Activated T-helper 2 cell treated with anti-CD3 and anti-CD28 coated beads, Interferon-gamma antibody, Interleukin-2, Interleukin-4, amounts not matched to agents 10 μg/mL and 5 μg/mL and 100 μg/mL, durations not matched to agents 14 hours and 24 hours and 36 hours (primary cell): ENCODE measurements around the gene COL11A2. TPM values are rescaled to one million over a fixed set of nuclear protein-coding genes. Genes with fewer than 3 reads are reported as not detected.

Experiments used
- DNase-seq: peaks from one replicate; pipeline ENCODE4 v3.0.0; 2021; ENCODE audit warnings: low spot score
- H3K27ac Mint-ChIP-seq: one replicate; pipeline ENCODE4 v1.8.0; 2021; ENCODE audit warnings: mixed read lengths
- H3K27me3 Mint-ChIP-seq: one replicate; pipeline ENCODE4 v1.8.0; 2021; ENCODE audit warnings: low read depth, mixed read lengths
- H3K36me3 Mint-ChIP-seq: one replicate; pipeline ENCODE4 v1.8.0; 2021; ENCODE audit warnings: low read depth, mixed read lengths
- H3K4me1 Mint-ChIP-seq: one replicate; pipeline ENCODE4 v1.8.0; 2021; ENCODE audit warnings: low read depth, mixed read lengths
- H3K4me3 Mint-ChIP-seq: one replicate; pipeline ENCODE4 v1.8.0; 2021; ENCODE audit warnings: low read depth, mild to moderate bottlenecking, moderate library complexity, mixed read lengths
- H3K9me3 Mint-ChIP-seq: one replicate; pipeline ENCODE4 v1.8.0; 2021; ENCODE audit warnings: mixed read lengths
- intact Hi-C: fragments of 100-400 bp; cut with micrococcal nuclease; formaldehyde crosslinking; loops from one replicate; pipeline ENCODE4 v1.15.1; 2023
- total RNA-seq: library from RNA; stranded (reverse); gene quantifications from 2 replicates; pipeline ENCODE4 v1.2.3, GENCODE V29; 2022

COL11A2 gene
- total RNA-seq, 1 donor from 2014 or later = 0.34 TPM

GRCh38 chr6:33197431-33198048 lies 5.3 kb upstream of the COL11A2 start:
- intact Hi-C loops = loop anchor here (1.0 to 2.0 kb wide), 2 partner anchors 36 to 73 kb away; no protein-coding TSS in a partner anchor
- Mint-ChIP-seq H3K9me3 (no peaks in the 10 kb centered on the region), H3K36me3 (peaks cover 64% of the 10 kb centered on the region), H3K4me1 (peaks cover 31% of the 10 kb centered on the region), H3K27me3 (peaks cover 8% of the 10 kb centered on the region), H3K27ac (peak overlapping the region; percentile 41), H3K4me3 (peak overlapping the region; percentile 64)
- DNase-seq = peak; percentile 29

- Mint-ChIP-seq H3K27me3 (peaks cover 25% of the 10 kb centered on the region), H3K36me3 (peaks cover 45% of the 10 kb centered on the region), H3K27ac (no peak overlapping the region), H3K4me1 (peaks cover 18% of the 10 kb centered on the region), H3K4me3 (no peak overlapping the region), H3K9me3 (no peaks in the 10 kb centered on the region)
- no peak for DNase-seq
- intact Hi-C loops = loop anchor here (2.0 kb wide), 1 partner anchor 71 kb away; no protein-coding TSS in a partner anchor
Measured at GRCh38 chr6:33195304-33196165, 3.3 kb upstream of the COL11A2 start.

GRCh38 chr6:33194431-33194979 lies 2.2 kb upstream of the COL11A2 start:
- H3K36me3 Mint-ChIP-seq = peaks cover 45% of the 10 kb centered on the region
- DNase-seq = no peak
- no peak overlapping the region for H3K4me3 Mint-ChIP-seq
- H3K27me3 Mint-ChIP-seq = peaks cover 31% of the 10 kb centered on the region
- peaks cover 16% of the 10 kb centered on the region for H3K4me1 Mint-ChIP-seq
- no peaks in the 10 kb centered on the region for H3K9me3 Mint-ChIP-seq
- intact Hi-C loops = no loop called here
- no peak overlapping the region for H3K27ac Mint-ChIP-seq

GRCh38 chr6:33193619-33194018 lies 1.4 kb upstream of the COL11A2 start:
- no peak for DNase-seq
- H3K9me3 Mint-ChIP-seq = no peaks in the 10 kb centered on the region
- H3K27me3 Mint-ChIP-seq = peaks cover 34% of the 10 kb centered on the region
- no peak overlapping the region for H3K4me3 Mint-ChIP-seq
- H3K36me3 Mint-ChIP-seq = peaks cover 41% of the 10 kb centered on the region
- H3K27ac Mint-ChIP-seq = no peak overlapping the region
- peaks cover 10% of the 10 kb centered on the region for H3K4me1 Mint-ChIP-seq
- intact Hi-C loops = no loop called here

- peaks cover 41% of the 10 kb centered on the region for H3K36me3 Mint-ChIP-seq
- H3K27ac Mint-ChIP-seq = no peak overlapping the region
- H3K4me3 Mint-ChIP-seq = no peak overlapping the region
- no peaks in the 10 kb centered on the region for H3K9me3 Mint-ChIP-seq
- no peak for DNase-seq
- H3K4me1 Mint-ChIP-seq = peaks cover 10% of the 10 kb centered on the region
- H3K27me3 Mint-ChIP-seq = peaks cover 39% of the 10 kb centered on the region
- intact Hi-C loops = no loop called here
Measured at GRCh38 chr6:33192671-33193602, 670 bp upstream of the COL11A2 start.

GRCh38 chr6:33191383-33192104 lies 723 bp downstream of the COL11A2 start:
- intact Hi-C loops = no loop called here
- no peaks in the 10 kb centered on the region for H3K9me3 Mint-ChIP-seq
- H3K36me3 Mint-ChIP-seq = peaks cover 32% of the 10 kb centered on the region
- no peak overlapping the region for H3K4me3 Mint-ChIP-seq
- H3K27me3 Mint-ChIP-seq = peaks cover 47% of the 10 kb centered on the region
- peaks cover 10% of the 10 kb centered on the region for H3K4me1 Mint-ChIP-seq
- no peak for DNase-seq
- H3K27ac Mint-ChIP-seq = no peak overlapping the region

- peaks cover 10% of the 10 kb centered on the region for H3K4me1 Mint-ChIP-seq
- peaks cover 23% of the 10 kb centered on the region for H3K36me3 Mint-ChIP-seq
- peaks cover 50% of the 10 kb centered on the region for H3K27me3 Mint-ChIP-seq
- intact Hi-C loops = no loop called here
- DNase-seq = no peak
- no peak overlapping the region for H3K4me3 Mint-ChIP-seq
- H3K27ac Mint-ChIP-seq = no peak overlapping the region
- no peaks in the 10 kb centered on the region for H3K9me3 Mint-ChIP-seq
Measured at GRCh38 chr6:33190504-33191107, 1.7 kb downstream of the COL11A2 start.

- H3K27ac Mint-ChIP-seq = no peak overlapping the region
- H3K36me3 Mint-ChIP-seq = peaks cover 15% of the 10 kb centered on the region
- no peak for DNase-seq
- peaks cover 53% of the 10 kb centered on the region for H3K27me3 Mint-ChIP-seq
- intact Hi-C loops = no loop called here
- peaks cover under 1% of the 10 kb centered on the region for H3K9me3 Mint-ChIP-seq
- H3K4me3 Mint-ChIP-seq = no peak overlapping the region
- H3K4me1 Mint-ChIP-seq = peaks cover 10% of the 10 kb centered on the region
Measured at GRCh38 chr6:33189625-33190448, 2.4 kb downstream of the COL11A2 start.

- intact Hi-C loops = no loop called here
- Mint-ChIP-seq H3K27me3 (peaks cover 55% of the 10 kb centered on the region), H3K9me3 (peaks cover 7% of the 10 kb centered on the region), H3K4me1 (peaks cover 10% of the 10 kb centered on the region), H3K4me3 (no peak overlapping the region), H3K36me3 (peaks cover 9% of the 10 kb centered on the region), H3K27ac (no peak overlapping the region)
- no peak for DNase-seq
Measured at GRCh38 chr6:33189164-33189563, 3.1 kb downstream of the COL11A2 start.

GRCh38 chr6:33187809-33188208 lies 4.5 kb downstream of the COL11A2 start:
- DNase-seq = no peak
- peaks cover 19% of the 10 kb centered on the region for H3K4me1 Mint-ChIP-seq
- H3K27ac Mint-ChIP-seq = no peak overlapping the region
- peaks cover 11% of the 10 kb centered on the region for H3K36me3 Mint-ChIP-seq
- peaks cover 50% of the 10 kb centered on the region for H3K27me3 Mint-ChIP-seq
- peaks cover 21% of the 10 kb centered on the region for H3K9me3 Mint-ChIP-seq
- H3K4me3 Mint-ChIP-seq = no peak overlapping the region
- intact Hi-C loops = no loop called here

- peaks cover 23% of the 10 kb centered on the region for H3K9me3 Mint-ChIP-seq
- peaks cover 20% of the 10 kb centered on the region for H3K4me1 Mint-ChIP-seq
- peaks cover 33% of the 10 kb centered on the region for H3K27me3 Mint-ChIP-seq
- no peak for DNase-seq
- peaks cover 14% of the 10 kb centered on the region for H3K36me3 Mint-ChIP-seq
- H3K4me3 Mint-ChIP-seq = no peak overlapping the region
- no peak overlapping the region for H3K27ac Mint-ChIP-seq
- intact Hi-C loops = no loop called here
Measured at GRCh38 chr6:33185654-33186187, 6.5 kb downstream of the COL11A2 start.
